Measurements from ENCODE around the gene OR6B3.
"Not testable (repeated sequence)": the region's sequence is repeated elsewhere in the genome, so short reads cannot be mapped to it uniquely, and the experiment has no call there.

OR6B3 gene

GRCh38 chr2:240060977-240061591, 7.8 kb upstream of the OR6B3 start:
- peak; percentile 45 to 61 for DNase-seq (ENCODE audit: low spot score in 2 of 2)

GRCh38 chr2:240056678-240057077, 3.4 kb upstream of the OR6B3 start:
- H3K27me3 ChIP-seq (ENCODE audit: low read depth), result peaks cover 31% of the 10 kb centered on the region

More at GRCh38 chr2:240060977-240061591, 7.8 kb upstream of the OR6B3 start:
- in situ Hi-C loops (cut with MboI; ENCODE audit: low sequenced_read_pairs), result loop anchor here (25.0 kb wide), 1 partner anchor 376 kb away; the partner anchor contains the start of gene GPC1
- H3K4me3 ChIP-seq, result no peak overlapping the region
- H3K4me1 ChIP-seq, result peaks cover 10% of the 10 kb centered on the region
- H3K9me3 ChIP-seq, result no peaks in the 10 kb centered on the region
- no peaks in the 10 kb centered on the region for H3K36me3 ChIP-seq (replicated peaks)
- peaks cover 14% of the 10 kb centered on the region for H3K27me3 ChIP-seq (ENCODE audit: low read depth)

GRCh38 chr2:240055177-240055917, 2.0 kb upstream of the OR6B3 start:
- no peak for DNase-seq (ENCODE audit: low spot score in 2 of 2)
- no peaks in the 10 kb centered on the region for H3K9me3 ChIP-seq
- H3K4me3 ChIP-seq, result no peak overlapping the region
- H3K36me3 ChIP-seq (replicated peaks), result no peaks in the 10 kb centered on the region
- in situ Hi-C loops (cut with MboI; ENCODE audit: low sequenced_read_pairs), result loop anchor here (5.0 to 25.0 kb wide), 2 partner anchors 87 to 382 kb away; partner anchors contain the start of genes GPC1 and OTOS
- no peaks in the 10 kb centered on the region for H3K4me1 ChIP-seq
- peaks cover 31% of the 10 kb centered on the region for H3K27me3 ChIP-seq (ENCODE audit: low read depth)

More at GRCh38 chr2:240056678-240057077, 3.4 kb upstream of the OR6B3 start:
- no peak overlapping the region for H3K4me3 ChIP-seq
- DNase-seq (ENCODE audit: low spot score in 2 of 2), result no peak
- H3K36me3 ChIP-seq (replicated peaks), result no peaks in the 10 kb centered on the region
- H3K9me3 ChIP-seq, result no peaks in the 10 kb centered on the region
- no peaks in the 10 kb centered on the region for H3K4me1 ChIP-seq
- in situ Hi-C loops (cut with MboI; ENCODE audit: low sequenced_read_pairs), result loop anchor here (5.0 to 25.0 kb wide), 2 partner anchors 86 to 381 kb away; partner anchors contain the start of genes GPC1 and OTOS

GRCh38 chr2:240052524-240052923, 797 bp downstream of the OR6B3 start:
- DNase-seq (ENCODE audit: low spot score in 2 of 2), result no peak
- Histone ChIP-seq H3K27me3 (ENCODE audit: low read depth) (peaks cover 35% of the 10 kb centered on the region), H3K4me1 (no peaks in the 10 kb centered on the region), H3K4me3 (no peak overlapping the region), H3K9me3 (no peaks in the 10 kb centered on the region), H3K36me3 (replicated peaks) (no peaks in the 10 kb centered on the region)
- in situ Hi-C loops (cut with MboI; ENCODE audit: low sequenced_read_pairs), result loop anchor here (25.0 kb wide), 1 partner anchor 385 kb away; the partner anchor contains the start of gene GPC1

- Histone ChIP-seq H3K9me3 (no peaks in the 10 kb centered on the region), H3K36me3 (replicated peaks) (no peaks in the 10 kb centered on the region), H3K4me3 (no peak overlapping the region), H3K27me3 (ENCODE audit: low read depth) (peaks cover 40% of the 10 kb centered on the region), H3K4me1 (no peaks in the 10 kb centered on the region)
- in situ Hi-C loops (cut with MboI; ENCODE audit: low sequenced_read_pairs), result loop anchor here (25.0 kb wide), 1 partner anchor 386 kb away; the partner anchor contains the start of gene GPC1
- peak in 1 of 2 experiments; percentile 57 for DNase-seq (ENCODE audit: low spot score in 2 of 2)
Observed at GRCh38 chr2:240051697-240052096, 1.6 kb downstream of the OR6B3 start.

- in situ Hi-C loops (cut with MboI; ENCODE audit: low sequenced_read_pairs), result loop anchor here (25.0 kb wide), 1 partner anchor 387 kb away; the partner anchor contains the start of gene GPC1
- no peaks in the 10 kb centered on the region for H3K9me3 ChIP-seq
- no peaks in the 10 kb centered on the region for H3K4me1 ChIP-seq
- H3K36me3 ChIP-seq (replicated peaks), result no peaks in the 10 kb centered on the region
- no peak for DNase-seq (ENCODE audit: low spot score in 2 of 2)
- no peak overlapping the region for H3K4me3 ChIP-seq
- H3K27me3 ChIP-seq (ENCODE audit: low read depth), result peaks cover 28% of the 10 kb centered on the region
Observed at GRCh38 chr2:240050278-240050677, 3.0 kb downstream of the OR6B3 start.

GRCh38 chr2:240048237-240048636, 5.1 kb downstream of the OR6B3 start:
- in situ Hi-C loops (cut with MboI; ENCODE audit: low sequenced_read_pairs), result no loop called here
- DNase-seq (ENCODE audit: low spot score in 2 of 2), result no peak
- Histone ChIP-seq H3K9me3 (no peaks in the 10 kb centered on the region), H3K36me3 (replicated peaks) (no peaks in the 10 kb centered on the region), H3K4me1 (no peaks in the 10 kb centered on the region), H3K4me3 (no peak overlapping the region), H3K27me3 (ENCODE audit: low read depth) (peaks cover 31% of the 10 kb centered on the region)

- H3K4me3 ChIP-seq, result no peak overlapping the region
- H3K27me3 ChIP-seq (ENCODE audit: low read depth), result peaks cover 29% of the 10 kb centered on the region
- no peaks in the 10 kb centered on the region for H3K4me1 ChIP-seq
- DNase-seq (ENCODE audit: low spot score in 2 of 2), result no peak
- in situ Hi-C loops (cut with MboI; ENCODE audit: low sequenced_read_pairs), result no loop called here
- H3K9me3 ChIP-seq, result no peaks in the 10 kb centered on the region
- no peaks in the 10 kb centered on the region for H3K36me3 ChIP-seq (replicated peaks)
Observed at GRCh38 chr2:240045098-240045497, 8.2 kb downstream of the OR6B3 start.

GRCh38 chr2:240044096-240044495, 9.2 kb downstream of the OR6B3 start:
- in situ Hi-C loops (cut with MboI; ENCODE audit: low sequenced_read_pairs); H3K4me1 ChIP-seq; DNase-seq (ENCODE audit: low spot score in 2 of 2); H3K9me3 ChIP-seq; H3K36me3 ChIP-seq (replicated peaks); H3K4me3 ChIP-seq: not testable (repeated sequence)
- H3K27me3 ChIP-seq (ENCODE audit: low read depth), result peaks cover 32% of the 10 kb centered on the region

- H3K4me1 ChIP-seq, result no peaks in the 10 kb centered on the region
- H3K36me3 ChIP-seq (replicated peaks), result no peaks in the 10 kb centered on the region
- H3K9me3 ChIP-seq, result no peaks in the 10 kb centered on the region
- DNase-seq (ENCODE audit: low spot score in 2 of 2), result no peak
- peaks cover 32% of the 10 kb centered on the region for H3K27me3 ChIP-seq (ENCODE audit: low read depth)
- in situ Hi-C loops (cut with MboI; ENCODE audit: low sequenced_read_pairs), result no loop called here
- H3K4me3 ChIP-seq, result no peak overlapping the region
Observed at GRCh38 chr2:240043279-240043989, 9.9 kb downstream of the OR6B3 start.

- DNase-seq (ENCODE audit: low spot score in 2 of 2), result no peak
- in situ Hi-C loops (cut with MboI; ENCODE audit: low sequenced_read_pairs), result no loop called here
- peaks cover 33% of the 10 kb centered on the region for H3K27me3 ChIP-seq (ENCODE audit: low read depth)
Observed at GRCh38 chr2:240042740-240043139, 10.6 kb downstream of the OR6B3 start.

GRCh38 chr2:240041363-240041762, 12.0 kb downstream of the OR6B3 start:
- H3K27me3 ChIP-seq (ENCODE audit: low read depth), result peaks cover 26% of the 10 kb centered on the region
- no peak for DNase-seq (ENCODE audit: low spot score in 2 of 2)
- no peaks in the 10 kb centered on the region for H3K4me1 ChIP-seq
- no peaks in the 10 kb centered on the region for H3K36me3 ChIP-seq (replicated peaks)
- no peak overlapping the region for H3K4me3 ChIP-seq
- in situ Hi-C loops (cut with MboI; ENCODE audit: low sequenced_read_pairs), result no loop called here
- no peaks in the 10 kb centered on the region for H3K9me3 ChIP-seq

More at GRCh38 chr2:240042740-240043139, 10.6 kb downstream of the OR6B3 start:
- H3K36me3 ChIP-seq (replicated peaks), result no peaks in the 10 kb centered on the region
- H3K4me1 ChIP-seq, result no peaks in the 10 kb centered on the region
- no peak overlapping the region for H3K4me3 ChIP-seq
- no peaks in the 10 kb centered on the region for H3K9me3 ChIP-seq

- H3K4me1 ChIP-seq, result no peaks in the 10 kb centered on the region
- peaks cover 52% of the 10 kb centered on the region for H3K27me3 ChIP-seq (ENCODE audit: low read depth)
- H3K36me3 ChIP-seq (replicated peaks), result no peaks in the 10 kb centered on the region
- no peak for DNase-seq (ENCODE audit: low spot score in 2 of 2)
- H3K4me3 ChIP-seq, result no peak overlapping the region
- H3K9me3 ChIP-seq, result no peaks in the 10 kb centered on the region
- in situ Hi-C loops (cut with MboI; ENCODE audit: low sequenced_read_pairs), result no loop called here
Observed at GRCh38 chr2:240037358-240037757, 16.0 kb downstream of the OR6B3 start.
